ENCODE measurements around the gene CDH26. TPM values are rescaled to one million over a fixed set of nuclear protein-coding genes. Genes with fewer than 3 reads are reported as not detected.

Gene CDH26
- total RNA-seq, 6 experiments from 2014 or later, result 0.17 to 0.27 TPM; not detected in 4

GRCh38 chr20:60054716-60055634 is 96.8 kb downstream of the CDH26 start:
- no peaks in the 10 kb centered on the region for H3K36me3 Mint-ChIP-seq (ENCODE audit: low read depth)
- no peak for DNase-seq
- TF ChIP-seq, protein P1, sequence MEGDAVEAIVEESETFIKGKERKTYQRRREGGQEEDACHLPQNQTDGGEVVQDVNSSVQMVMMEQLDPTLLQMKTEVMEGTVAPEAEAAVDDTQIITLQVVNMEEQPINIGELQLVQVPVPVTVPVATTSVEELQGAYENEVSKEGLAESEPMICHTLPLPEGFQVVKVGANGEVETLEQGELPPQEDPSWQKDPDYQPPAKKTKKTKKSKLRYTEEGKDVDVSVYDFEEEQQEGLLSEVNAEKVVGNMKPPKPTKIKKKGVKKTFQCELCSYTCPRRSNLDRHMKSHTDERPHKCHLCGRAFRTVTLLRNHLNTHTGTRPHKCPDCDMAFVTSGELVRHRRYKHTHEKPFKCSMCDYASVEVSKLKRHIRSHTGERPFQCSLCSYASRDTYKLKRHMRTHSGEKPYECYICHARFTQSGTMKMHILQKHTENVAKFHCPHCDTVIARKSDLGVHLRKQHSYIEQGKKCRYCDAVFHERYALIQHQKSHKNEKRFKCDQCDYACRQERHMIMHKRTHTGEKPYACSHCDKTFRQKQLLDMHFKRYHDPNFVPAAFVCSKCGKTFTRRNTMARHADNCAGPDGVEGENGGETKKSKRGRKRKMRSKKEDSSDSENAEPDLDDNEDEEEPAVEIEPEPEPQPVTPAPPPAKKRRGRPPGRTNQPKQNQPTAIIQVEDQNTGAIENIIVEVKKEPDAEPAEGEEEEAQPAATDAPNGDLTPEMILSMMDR (IDR thresholded peaks at IDR 0.05), result no peak
- H3K4me1 Mint-ChIP-seq (ENCODE audit: low read depth), result peaks cover 32% of the 10 kb centered on the region
- H3K27ac Mint-ChIP-seq, result no peak overlapping the region
- H3K9me3 Mint-ChIP-seq, result no peaks in the 10 kb centered on the region
- no peak overlapping the region for H3K4me3 Mint-ChIP-seq
- peaks cover 1% of the 10 kb centered on the region for H3K27me3 Mint-ChIP-seq (ENCODE audit: insufficient read depth)

GRCh38 chr20:60055740-60056139 is 97.5 kb downstream of the CDH26 start:
- Mint-ChIP-seq H3K27me3 (ENCODE audit: insufficient read depth) (peaks cover 1% of the 10 kb centered on the region), H3K36me3 (ENCODE audit: low read depth) (no peaks in the 10 kb centered on the region), H3K4me3 (no peak overlapping the region), H3K9me3 (no peaks in the 10 kb centered on the region), H3K4me1 (ENCODE audit: low read depth) (peaks cover 33% of the 10 kb centered on the region), H3K27ac (no peak overlapping the region)
- DNase-seq, result no peak
- TF ChIP-seq, protein P1 (IDR thresholded peaks at IDR 0.05), result no peak

DNA sequence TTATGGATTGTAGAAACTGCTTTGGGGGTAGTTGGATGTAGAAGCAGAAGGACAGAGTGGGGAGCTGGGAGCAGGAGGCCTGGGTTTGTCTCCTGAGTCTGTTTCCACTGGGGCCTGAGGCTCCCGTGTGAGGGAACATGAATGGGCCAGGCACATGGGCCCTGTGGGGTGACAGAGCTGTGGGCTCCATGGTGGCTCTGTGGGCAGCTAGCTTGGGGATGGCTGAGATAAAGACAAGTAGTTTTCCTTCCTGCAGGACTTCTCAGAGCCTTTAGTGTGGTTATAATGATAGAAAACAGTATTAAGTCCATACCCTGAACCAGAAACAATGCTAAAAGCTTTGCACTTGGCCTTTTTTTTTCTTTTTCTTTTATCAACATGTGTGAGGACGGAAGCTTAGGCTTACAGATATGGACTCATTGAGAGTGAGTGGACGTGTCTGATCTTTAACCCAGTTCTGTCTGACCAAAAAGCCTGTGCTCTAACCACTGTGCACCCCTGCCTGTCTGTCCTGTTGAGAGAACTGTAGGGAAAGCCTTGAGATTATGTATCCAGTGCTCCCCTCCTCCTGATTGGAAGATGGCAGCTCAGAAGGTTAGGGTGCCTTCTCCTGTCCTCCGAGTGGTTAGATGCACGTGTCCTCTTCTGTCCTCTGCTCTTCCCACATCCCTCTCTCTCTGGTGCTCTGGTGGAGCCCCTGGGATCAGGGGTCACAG is 98.3 kb downstream of the CDH26 start:
- no peak for DNase-seq
- TF ChIP-seq, protein P1 (IDR thresholded peaks at IDR 0.05), result no peak
- Mint-ChIP-seq H3K36me3 (ENCODE audit: low read depth) (no peaks in the 10 kb centered on the region), H3K27me3 (ENCODE audit: insufficient read depth) (peaks cover 1% of the 10 kb centered on the region), H3K9me3 (no peaks in the 10 kb centered on the region), H3K4me1 (ENCODE audit: low read depth) (peaks cover 38% of the 10 kb centered on the region), H3K27ac (no peak overlapping the region), H3K4me3 (no peak overlapping the region)

- Mint-ChIP-seq H3K27ac (peak overlapping the region; percentile 31; the same call in 1 of the 2 replicates), H3K4me1 (ENCODE audit: low read depth) (peaks cover 46% of the 10 kb centered on the region), H3K9me3 (no peaks in the 10 kb centered on the region), H3K36me3 (ENCODE audit: low read depth) (no peaks in the 10 kb centered on the region), H3K27me3 (ENCODE audit: insufficient read depth) (peaks cover 1% of the 10 kb centered on the region), H3K4me3 (no peak overlapping the region)
- TF ChIP-seq, protein P1 (IDR thresholded peaks at IDR 0.05), result peak; percentile 93
- DNase-seq, result peak; percentile 61
Measured at GRCh38 chr20:60057123-60057865, 99.1 kb downstream of the CDH26 start.
